Muscle layer of duodenum (tissue), 2 donors: ENCODE data around the gene CFHR1.
"Not testable (repeated sequence)": the region's sequence is repeated elsewhere in the genome, so short reads cannot be mapped to it uniquely, and the experiment has no call there.

ENCODE experiments used
- H3K27ac ChIP-seq: one replicate; pipeline ENCODE4 v1.7.0; 2013; ENCODE audit warnings: mild to moderate bottlenecking, low read length
- H3K27me3 ChIP-seq: one replicate; pipeline ENCODE4 v1.7.0; 2013; ENCODE audit warnings: low read depth, mild to moderate bottlenecking, control low read depth, low read length
- H3K36me3 ChIP-seq, 2 donors: one replicate each; pipeline ENCODE4 v1.7.0; 2013; ENCODE audit warnings: low read length in 2 of 2, control low read depth in 1 of 2, mild to moderate bottlenecking in 1 of 2; ENCODE audit not compliant: insufficient read depth in 2 of 2, control insufficient read depth in 1 of 2
- H3K4me1 ChIP-seq, 2 donors: one replicate each; pipeline ENCODE4 v1.7.0; 2013; ENCODE audit warnings: low read length in 2 of 2, mild to moderate bottlenecking in 2 of 2, control low read depth in 1 of 2, moderate library complexity in 1 of 2; ENCODE audit not compliant: insufficient read depth in 2 of 2, control insufficient read depth in 1 of 2
- H3K4me3 ChIP-seq, 2 donors: one replicate each; pipeline ENCODE4 v1.7.0; 2013; ENCODE audit warnings: low read length in 2 of 2, low read depth in 1 of 2, mild to moderate bottlenecking in 1 of 2
- H3K9me3 ChIP-seq, 2 donors: one replicate each; pipeline ENCODE4 v1.7.0; 2013; ENCODE audit warnings: low read length in 2 of 2, control low read depth in 1 of 2, mild to moderate bottlenecking in 1 of 2; ENCODE audit not compliant: control insufficient read depth in 1 of 2
- donor health status: healthy.

The CFHR1 gene

GRCh38 chr1:196817442-196817841 is 2.1 kb upstream of the CFHR1 start:
- H3K36me3 ChIP-seq, H3K27me3 ChIP-seq, H3K4me3 ChIP-seq, H3K4me1 ChIP-seq, H3K27ac ChIP-seq, H3K9me3 ChIP-seq: not testable (repeated sequence)

- H3K27ac ChIP-seq, H3K9me3 ChIP-seq, H3K27me3 ChIP-seq, H3K36me3 ChIP-seq, H3K4me1 ChIP-seq, H3K4me3 ChIP-seq: not testable (repeated sequence)
These were observed 8.3 kb downstream of the CFHR1 start for GRCh38 chr1:196827860-196828259.

GRCh38 chr1:196849613-196850492 is 30.3 kb downstream of the CFHR1 start:
- H3K27me3 ChIP-seq, H3K27ac ChIP-seq, H3K4me1 ChIP-seq, H3K36me3 ChIP-seq, H3K9me3 ChIP-seq, H3K4me3 ChIP-seq: not testable (repeated sequence)

- no peaks in the 10 kb centered on the region for H3K36me3 ChIP-seq
- H3K4me1 ChIP-seq = no peaks in the 10 kb centered on the region
- no peaks in the 10 kb centered on the region for H3K9me3 ChIP-seq
- H3K27me3 ChIP-seq = no peaks in the 10 kb centered on the region
- no peak overlapping the region for H3K4me3 ChIP-seq
- no peak overlapping the region for H3K27ac ChIP-seq
These were observed 36.5 kb downstream of the CFHR1 start for GRCh38 chr1:196856053-196856452.

- no peaks in the 10 kb centered on the region for H3K4me1 ChIP-seq
These were observed 37.7 kb downstream of the CFHR1 start for GRCh38 chr1:196857188-196857587.

GRCh38 chr1:196858811-196859210 is 39.3 kb downstream of the CFHR1 start:
- no peaks in the 10 kb centered on the region for H3K4me1 ChIP-seq
- no peak overlapping the region for H3K4me3 ChIP-seq
- no peak overlapping the region for H3K27ac ChIP-seq
- H3K36me3 ChIP-seq = no peaks in the 10 kb centered on the region
- H3K9me3 ChIP-seq = peaks cover 0 to 3% of the 10 kb centered on the region in 2 donors
- no peaks in the 10 kb centered on the region for H3K27me3 ChIP-seq

More at GRCh38 chr1:196857188-196857587, 37.7 kb downstream of the CFHR1 start:
- H3K36me3 ChIP-seq = no peaks in the 10 kb centered on the region
- no peak overlapping the region for H3K27ac ChIP-seq
- no peaks in the 10 kb centered on the region for H3K27me3 ChIP-seq
- no peaks in the 10 kb centered on the region for H3K9me3 ChIP-seq
- no peak overlapping the region for H3K4me3 ChIP-seq

- Histone ChIP-seq H3K4me1 (no peaks in the 10 kb centered on the region), H3K27me3 (no peaks in the 10 kb centered on the region), H3K4me3 (no peak overlapping the region), H3K36me3 (no peaks in the 10 kb centered on the region), H3K9me3 (peaks cover 0 to 3% of the 10 kb centered on the region in 2 donors), H3K27ac (no peak overlapping the region)
These were observed 40.9 kb downstream of the CFHR1 start for GRCh38 chr1:196860323-196860884.

- Histone ChIP-seq H3K9me3 (peaks cover 0 to 3% of the 10 kb centered on the region in 2 donors), H3K27me3 (no peaks in the 10 kb centered on the region), H3K4me3 (no peak overlapping the region), H3K36me3 (no peaks in the 10 kb centered on the region), H3K4me1 (no peaks in the 10 kb centered on the region), H3K27ac (no peak overlapping the region)
These were observed 41.9 kb downstream of the CFHR1 start for GRCh38 chr1:196861429-196861828.

GRCh38 chr1:196866974-196867373 is 47.4 kb downstream of the CFHR1 start:
- Histone ChIP-seq H3K9me3 (peaks cover 0 to 3% of the 10 kb centered on the region in 2 donors), H3K27me3 (no peaks in the 10 kb centered on the region), H3K4me1 (no peaks in the 10 kb centered on the region), H3K4me3 (no peak overlapping the region), H3K27ac (no peak overlapping the region), H3K36me3 (no peaks in the 10 kb centered on the region)

GRCh38 chr1:196873385-196873784 is 53.9 kb downstream of the CFHR1 start:
- Histone ChIP-seq H3K27ac (no peak overlapping the region), H3K36me3 (no peaks in the 10 kb centered on the region), H3K27me3 (no peaks in the 10 kb centered on the region), H3K4me1 (peaks cover 0 to 5% of the 10 kb centered on the region in 2 donors), H3K4me3 (no peak overlapping the region), H3K9me3 (no peaks in the 10 kb centered on the region)

GRCh38 chr1:196875935-196876334 is 56.4 kb downstream of the CFHR1 start:
- H3K9me3 ChIP-seq = no peaks in the 10 kb centered on the region
- no peaks in the 10 kb centered on the region for H3K36me3 ChIP-seq
- H3K4me3 ChIP-seq = no peak overlapping the region
- H3K27ac ChIP-seq = no peak overlapping the region
- no peaks in the 10 kb centered on the region for H3K27me3 ChIP-seq
- H3K4me1 ChIP-seq = peaks cover 0 to 5% of the 10 kb centered on the region in 2 donors
